Measurements from ENCODE around the gene CBLIF. TPM values are rescaled to one million over a fixed set of nuclear protein-coding genes. Genes with fewer than 3 reads are reported as not detected.
"Not testable (repeated sequence)": the region's sequence is repeated elsewhere in the genome, so short reads cannot be mapped to it uniquely, and the experiment has no call there.

Gene CBLIF
- total RNA-seq, 5 donors from 2014 or later (not counting 1 experiment from before 2014, with no cell fraction given): not detected

DNA sequence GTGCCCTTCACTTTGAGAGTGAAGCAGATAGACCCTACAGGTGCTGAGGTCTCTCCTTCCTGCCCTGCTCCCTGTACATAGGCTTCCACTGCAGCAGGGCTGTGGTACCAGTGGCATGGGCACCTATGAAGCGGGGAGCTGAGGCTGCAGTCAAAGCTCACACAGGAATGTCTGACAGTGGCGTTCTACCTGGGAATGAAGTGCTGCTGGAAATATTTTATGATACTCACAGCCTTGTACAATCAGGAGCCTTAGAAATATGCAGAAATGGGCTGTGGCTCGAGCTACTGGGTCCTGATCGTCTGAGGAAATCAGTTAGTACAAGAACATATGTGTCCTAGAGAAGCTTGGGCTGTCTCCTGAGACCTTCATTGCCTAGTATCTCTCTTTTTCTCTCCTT, 59.5 kb downstream of the CBLIF start:
- Histone ChIP-seq H3K36me3 (ENCODE audit: control insufficient read depth in 2 of 2, extremely low read depth in 1 of 2, insufficient read depth in 1 of 2, low read length in 1 of 2) (peaks cover 0 to 9% of the 10 kb centered on the region in 2 donors), H3K4me3 (ENCODE audit: control insufficient read depth in 1 of 2, extremely low read depth in 1 of 2, low read length in 1 of 2) (no peak overlapping the region), H3K9me3 (no peaks in the 10 kb centered on the region), H3K27me3 (replicated peaks in 1 of 2; ENCODE audit: control insufficient read depth in 2 of 2, extremely low read depth in 1 of 2, insufficient read depth in 2 of 2, low read length in 1 of 2) (no peaks in the 10 kb centered on the region), H3K4me1 (ENCODE audit: control insufficient read depth in 1 of 2, extremely low read depth in 1 of 2, insufficient read depth in 2 of 2, low read length in 2 of 2) (peaks cover 0 to 4% of the 10 kb centered on the region in 2 experiments), H3K27ac (ENCODE audit: low read length) (no peak overlapping the region)
- ChIA-PET POLR2A (no interaction called here), CTCF (no interaction called here)
- Mint-ChIP-seq H3K27me3 (no peaks in the 10 kb centered on the region), H3K36me3 (peaks cover 32% of the 10 kb centered on the region), H3K9me3 (no peaks in the 10 kb centered on the region), H3K4me1 (peaks cover 5 to 28% (median 11%) of the 10 kb centered on the region in 3 donors), H3K27ac (no peak overlapping the region), H3K4me3 (no peak overlapping the region)
- no CpG with 5 or more reads among the region's 4 CpGs for WGBS (ENCODE audit: insufficient coverage)
- DNase-seq (no peak), ATAC-seq (replicated peaks in 1 of 4) (no peak)

DNA sequence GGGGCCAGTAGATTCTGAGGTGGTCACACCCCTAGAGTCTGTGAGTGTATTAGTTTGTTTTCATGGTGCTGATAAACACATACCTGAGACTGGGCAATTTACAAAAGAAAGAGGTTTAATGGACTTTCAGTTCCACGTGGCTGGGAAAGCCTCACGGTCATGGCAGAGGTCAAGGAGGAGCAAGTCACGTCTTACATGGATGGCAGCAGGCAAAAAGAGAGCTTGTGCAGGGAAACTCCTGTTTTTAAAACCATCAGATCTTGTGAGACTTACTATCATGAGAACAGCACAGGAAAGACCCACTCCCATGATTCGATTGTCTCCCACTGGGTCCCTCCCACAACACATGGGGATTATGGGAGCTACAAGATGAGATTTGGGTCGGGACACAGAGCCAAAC, 60.9 kb downstream of the CBLIF start:
- H3K27me3 Mint-ChIP-seq; H3K27ac Mint-ChIP-seq; H3K27ac ChIP-seq (ENCODE audit: low read length); H3K4me3 Mint-ChIP-seq; POLR2A ChIA-PET; CTCF ChIA-PET; H3K36me3 ChIP-seq (ENCODE audit: control insufficient read depth in 2 of 2, extremely low read depth in 1 of 2, insufficient read depth in 1 of 2, low read length in 1 of 2); H3K9me3 ChIP-seq; DNase-seq; H3K9me3 Mint-ChIP-seq; H3K27me3 ChIP-seq (replicated peaks in 1 of 2; ENCODE audit: control insufficient read depth in 2 of 2, extremely low read depth in 1 of 2, insufficient read depth in 2 of 2, low read length in 1 of 2); H3K4me3 ChIP-seq (ENCODE audit: control insufficient read depth in 1 of 2, extremely low read depth in 1 of 2, low read length in 1 of 2); H3K4me1 ChIP-seq (ENCODE audit: control insufficient read depth in 1 of 2, extremely low read depth in 1 of 2, insufficient read depth in 2 of 2, low read length in 2 of 2); ATAC-seq (replicated peaks in 1 of 4): not testable (repeated sequence)
- H3K4me1 Mint-ChIP-seq: peaks cover 5 to 30% (median 11%) of the 10 kb centered on the region in 3 donors
- WGBS (ENCODE audit: insufficient coverage): 82% methylated on average over 3 of the region's 5 CpGs
- peaks cover 33% of the 10 kb centered on the region for H3K36me3 Mint-ChIP-seq

DNA sequence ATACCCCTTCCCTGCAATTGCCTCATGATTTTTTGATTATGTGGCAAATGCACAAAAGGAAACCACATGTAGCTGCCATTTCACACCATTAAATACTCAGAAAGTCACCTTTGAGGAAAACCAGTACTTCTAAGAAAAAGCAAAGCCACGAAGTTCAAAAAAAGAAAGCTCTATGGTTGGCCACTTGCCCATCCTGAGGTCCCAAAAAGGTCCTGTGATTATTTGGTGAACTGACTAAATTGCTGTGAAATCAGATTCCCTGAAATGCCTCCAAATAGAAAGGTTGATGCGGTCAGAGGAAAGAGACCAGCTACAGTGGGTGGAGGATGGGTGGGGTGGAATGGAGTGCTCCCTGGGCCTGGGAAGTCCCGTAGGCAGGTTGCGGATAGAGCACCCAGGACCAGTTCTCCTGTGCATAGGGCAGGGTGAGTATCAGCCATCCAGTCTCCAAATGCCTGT, 61.6 kb downstream of the CBLIF start:
- ChIA-PET CTCF (interaction anchor here in 1 of 2 donors (1.1 kb wide), 1 partner anchor 17 kb away, joined by 3 read pairs; no protein-coding TSS in a partner anchor), POLR2A (no interaction called here)
- Mint-ChIP-seq H3K27me3 (no peaks in the 10 kb centered on the region), H3K36me3 (peaks cover 31% of the 10 kb centered on the region), H3K9me3 (no peaks in the 10 kb centered on the region), H3K4me3 (no peak overlapping the region), H3K4me1 (peaks cover 5 to 30% (median 11%) of the 10 kb centered on the region in 3 donors), H3K27ac (peak overlapping the region in 1 of 2 donors; percentile 36)
- Histone ChIP-seq H3K4me1 (ENCODE audit: control insufficient read depth in 1 of 2, extremely low read depth in 1 of 2, insufficient read depth in 2 of 2, low read length in 2 of 2) (peaks cover 0 to 4% of the 10 kb centered on the region in 2 experiments), H3K27ac (ENCODE audit: low read length) (no peak overlapping the region), H3K27me3 (replicated peaks in 1 of 2; ENCODE audit: control insufficient read depth in 2 of 2, extremely low read depth in 1 of 2, insufficient read depth in 2 of 2, low read length in 1 of 2) (no peaks in the 10 kb centered on the region), H3K9me3 (no peaks in the 10 kb centered on the region), H3K36me3 (ENCODE audit: control insufficient read depth in 2 of 2, extremely low read depth in 1 of 2, insufficient read depth in 1 of 2, low read length in 1 of 2) (peaks cover 0 to 2% of the 10 kb centered on the region in 2 donors), H3K4me3 (ENCODE audit: control insufficient read depth in 1 of 2, extremely low read depth in 1 of 2, low read length in 1 of 2) (no peak overlapping the region)
- ATAC-seq (replicated peaks in 1 of 4): no peak
- 54% methylated on average over 3 of the region's 4 CpGs for WGBS (ENCODE audit: insufficient coverage)
- DNase-seq: no peak

DNA sequence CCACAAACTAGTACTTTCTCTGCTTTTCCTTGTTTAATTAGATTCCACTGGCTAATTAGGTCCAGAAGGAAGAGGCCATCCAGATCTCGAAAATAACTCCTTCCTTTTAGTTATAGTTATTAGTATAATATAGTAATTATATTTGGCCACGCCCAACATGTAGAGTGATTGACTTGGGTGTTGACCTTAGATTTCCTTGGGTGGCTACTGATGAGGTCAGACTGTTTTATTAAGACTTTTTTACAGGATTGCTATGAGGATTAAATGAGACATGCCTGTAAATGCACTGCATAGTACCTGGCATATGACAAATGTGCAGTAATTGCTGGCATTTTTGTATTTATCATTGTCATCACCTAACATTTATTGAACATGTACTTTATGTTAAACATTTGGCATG, 63.2 kb downstream of the CBLIF start:
- Mint-ChIP-seq H3K36me3 (peaks cover 27% of the 10 kb centered on the region), H3K9me3 (no peaks in the 10 kb centered on the region), H3K27ac (no peak overlapping the region), H3K4me1 (peaks cover 5 to 30% (median 11%) of the 10 kb centered on the region in 3 donors), H3K27me3 (no peaks in the 10 kb centered on the region), H3K4me3 (no peak overlapping the region)
- ATAC-seq (replicated peaks in 1 of 4): no peak
- Histone ChIP-seq H3K36me3 (ENCODE audit: control insufficient read depth in 2 of 2, extremely low read depth in 1 of 2, insufficient read depth in 1 of 2, low read length in 1 of 2) (no peaks in the 10 kb centered on the region), H3K4me3 (ENCODE audit: control insufficient read depth in 1 of 2, extremely low read depth in 1 of 2, low read length in 1 of 2) (no peak overlapping the region), H3K27me3 (replicated peaks in 1 of 2; ENCODE audit: control insufficient read depth in 2 of 2, extremely low read depth in 1 of 2, insufficient read depth in 2 of 2, low read length in 1 of 2) (no peaks in the 10 kb centered on the region), H3K9me3 (no peaks in the 10 kb centered on the region), H3K27ac (ENCODE audit: low read length) (no peak overlapping the region), H3K4me1 (ENCODE audit: control insufficient read depth in 1 of 2, extremely low read depth in 1 of 2, insufficient read depth in 2 of 2, low read length in 2 of 2) (peaks cover 0 to 4% of the 10 kb centered on the region in 2 experiments)
- ChIA-PET POLR2A (no interaction called here), CTCF (no interaction called here)
- no CpG with 5 or more reads among the region's 2 CpGs for WGBS (ENCODE audit: insufficient coverage)
- DNase-seq: no peak

DNA sequence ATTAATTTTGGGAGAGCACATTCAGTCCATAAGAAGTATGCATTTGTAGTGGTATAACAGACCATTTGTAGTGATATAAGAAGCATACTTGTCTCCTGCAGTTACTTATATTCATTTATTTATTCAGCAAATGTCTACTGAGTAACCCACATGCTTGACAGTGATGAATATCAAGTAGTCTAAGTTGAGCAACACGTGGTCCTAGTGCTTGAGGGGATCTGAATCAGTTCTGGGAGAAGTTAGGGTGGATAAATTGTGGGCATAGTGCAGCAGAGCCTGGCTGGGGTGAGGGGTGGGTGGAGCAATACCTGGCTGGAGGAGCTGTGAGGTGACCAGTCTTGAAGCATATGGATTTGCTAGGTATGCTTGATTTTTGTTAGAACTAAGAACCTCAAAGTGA, 65.8 kb downstream of the CBLIF start:
- Mint-ChIP-seq H3K4me1 (peaks cover 0 to 38% (median 22%) of the 10 kb centered on the region in 3 donors), H3K9me3 (no peaks in the 10 kb centered on the region), H3K36me3 (peaks cover 42% of the 10 kb centered on the region), H3K27ac (no peak overlapping the region), H3K27me3 (no peaks in the 10 kb centered on the region), H3K4me3 (no peak overlapping the region)
- ChIA-PET POLR2A (no interaction called here), CTCF (no interaction called here)
- no peaks in the 10 kb centered on the region for H3K9me3 ChIP-seq
- ATAC-seq (replicated peaks in 1 of 4) (no peak), DNase-seq (no peak)
- H3K4me3 ChIP-seq (ENCODE audit: control insufficient read depth in 1 of 2, extremely low read depth in 1 of 2, low read length in 1 of 2): no peak overlapping the region
- WGBS (ENCODE audit: insufficient coverage): 57% methylated on average over 1 of the region's 1 CpG
- H3K36me3 ChIP-seq (ENCODE audit: control insufficient read depth in 2 of 2, extremely low read depth in 1 of 2, insufficient read depth in 1 of 2, low read length in 1 of 2): no peaks in the 10 kb centered on the region
- no peak overlapping the region for H3K27ac ChIP-seq (ENCODE audit: low read length)
- H3K27me3 ChIP-seq (replicated peaks in 1 of 2; ENCODE audit: control insufficient read depth in 2 of 2, extremely low read depth in 1 of 2, insufficient read depth in 2 of 2, low read length in 1 of 2): no peaks in the 10 kb centered on the region
- H3K4me1 ChIP-seq (ENCODE audit: control insufficient read depth in 1 of 2, extremely low read depth in 1 of 2, insufficient read depth in 2 of 2, low read length in 2 of 2): peaks cover 0 to 4% of the 10 kb centered on the region in 2 experiments

Other genes with a start within 250 kb of the CBLIF start
- 10 to 100 TPM; 44.0 to 59.0 (median 46.2) TPM for gene OSBP, start 229.7 kb downstream of the CBLIF start, total RNA-seq
- 10 to 100 TPM; 37.0 to 49.7 (median 41.9) TPM for gene PATL1, start 176.5 kb downstream of the CBLIF start, total RNA-seq
- gene OR10V1, start 131.7 kb downstream of the CBLIF start, total RNA-seq: not detected
- gene STX3, start 90.1 kb downstream of the CBLIF start, total RNA-seq: 10 to 100 TPM in 4 of 5 donors, 1 to 10 TPM in 1; 8.9 to 13.3 (median 11.4) TPM
- 10 to 100 TPM; 24.0 to 46.3 (median 39.7) TPM for gene MRPL16, start 34.7 kb downstream of the CBLIF start, total RNA-seq
- gene TCN1, start 21.0 kb upstream of the CBLIF start, total RNA-seq: not detected
- not detected for gene OOSP3, start 33.3 kb upstream of the CBLIF start, total RNA-seq
- not detected for gene OOSP1, start 92.9 kb upstream of the CBLIF start, total RNA-seq
- not detected for gene OOSP4A, start 118.5 kb upstream of the CBLIF start, total RNA-seq
- gene OOSP4B, start 171.7 kb upstream of the CBLIF start, total RNA-seq: not detected
- gene OOSP2, start 194.9 kb upstream of the CBLIF start, total RNA-seq: not detected
- under 1 TPM in 3 of 5 donors, not detected in 2; 0.40 to 0.44 (median 0.43) TPM for gene MS4A3, start 211.2 kb upstream of the CBLIF start, total RNA-seq
- 1 to 10 TPM in 1 of 5 donors, under 1 TPM in 3, not detected in 1; 0.12 to 1.1 (median 0.16) TPM for gene MS4A2, start 243.2 kb upstream of the CBLIF start, total RNA-seq

Measured in T-cell (primary cell).